Spleen (tissue), 7 donors: ENCODE measurements around the gene H1-8.

ENCODE experiments used
- POLR2A ChIP-seq, 3 donors: fragments of 450-650 bp; IDR thresholded peaks; one replicate each; pipeline ENCODE4 v1.5.1; 2017; ENCODE audit warnings: antibody characterized with exemption in 3 of 3, mild to moderate bottlenecking in 1 of 3
- TF ChIP-seq, protein P1 (sequence below), 11 experiments: fragments of 200-600 bp in 7 of 11; fragments of 450-650 bp in 4 of 11; sonication (generic) in 4 of 11; IDR thresholded peaks in 8 of 11; conservative IDR thresholded peaks in 3 of 11; 1 replicate in 7 of 11; 2 replicates in 4 of 11; pipeline versions ENCODE4 v1.4.0 to v1.8.0; 2016 to 2021; ENCODE audit warnings: antibody characterized with exemption in 11 of 11, inconsistent platforms in 4 of 11, mild to moderate bottlenecking in 1 of 11
- donor health status: DM: no; HTN: no; CAD: no; lungs with moderate emphysema.
- donor health status: DM: no; HTN: no; CAD: no.
- donor health status: DM: no; HTN: no; CAD: no.

DNA sequence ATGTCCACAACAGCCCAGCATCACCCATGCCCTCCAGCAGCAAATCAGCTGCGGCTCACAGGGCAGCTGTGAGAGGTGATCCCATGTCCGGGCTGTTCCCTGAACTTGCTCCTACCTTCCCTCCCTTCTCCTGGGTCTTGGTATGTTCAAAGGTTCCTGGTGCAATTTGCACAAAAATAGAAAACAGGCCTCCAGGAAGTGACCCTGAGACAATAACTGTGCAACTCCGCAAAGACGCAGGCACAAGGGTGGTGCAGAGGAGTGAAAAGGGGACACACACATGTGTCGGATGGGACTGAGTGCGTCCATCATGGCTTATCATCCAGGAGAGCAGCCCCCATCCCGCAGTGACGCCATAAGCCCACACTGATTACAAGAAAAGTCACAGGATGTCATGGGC is 47.2 kb downstream of the H1-8 start:
- TF ChIP-seq, protein P1, sequence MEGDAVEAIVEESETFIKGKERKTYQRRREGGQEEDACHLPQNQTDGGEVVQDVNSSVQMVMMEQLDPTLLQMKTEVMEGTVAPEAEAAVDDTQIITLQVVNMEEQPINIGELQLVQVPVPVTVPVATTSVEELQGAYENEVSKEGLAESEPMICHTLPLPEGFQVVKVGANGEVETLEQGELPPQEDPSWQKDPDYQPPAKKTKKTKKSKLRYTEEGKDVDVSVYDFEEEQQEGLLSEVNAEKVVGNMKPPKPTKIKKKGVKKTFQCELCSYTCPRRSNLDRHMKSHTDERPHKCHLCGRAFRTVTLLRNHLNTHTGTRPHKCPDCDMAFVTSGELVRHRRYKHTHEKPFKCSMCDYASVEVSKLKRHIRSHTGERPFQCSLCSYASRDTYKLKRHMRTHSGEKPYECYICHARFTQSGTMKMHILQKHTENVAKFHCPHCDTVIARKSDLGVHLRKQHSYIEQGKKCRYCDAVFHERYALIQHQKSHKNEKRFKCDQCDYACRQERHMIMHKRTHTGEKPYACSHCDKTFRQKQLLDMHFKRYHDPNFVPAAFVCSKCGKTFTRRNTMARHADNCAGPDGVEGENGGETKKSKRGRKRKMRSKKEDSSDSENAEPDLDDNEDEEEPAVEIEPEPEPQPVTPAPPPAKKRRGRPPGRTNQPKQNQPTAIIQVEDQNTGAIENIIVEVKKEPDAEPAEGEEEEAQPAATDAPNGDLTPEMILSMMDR (IDR thresholded peaks at IDR 0.05 in 8 of 11, conservative IDR thresholded peaks at IDR 0.05 in 3 of 11): no peak
- TF ChIP-seq POLR2A (IDR thresholded peaks at IDR 0.05): no peak
